Stimulated activated CD8-positive, alpha-beta memory T cell treated with anti-CD3 and anti-CD28 coated beads, Interleukin-12 subunit alpha, Interleukin-12 subunit beta, amount 100 ng/mL, for 24 hours (primary cell): ENCODE measurements around the gene CACNA2D1.

Source experiments
- DNase-seq: peaks from one replicate; pipeline ENCODE4 v3.0.0-alpha.2; 2020; ENCODE audit errors: extremely low read depth

Gene CACNA2D1

GRCh38 chr7:82343716-82344115, 99.9 kb downstream of the CACNA2D1 start:
- no peak for DNase-seq

DNA sequence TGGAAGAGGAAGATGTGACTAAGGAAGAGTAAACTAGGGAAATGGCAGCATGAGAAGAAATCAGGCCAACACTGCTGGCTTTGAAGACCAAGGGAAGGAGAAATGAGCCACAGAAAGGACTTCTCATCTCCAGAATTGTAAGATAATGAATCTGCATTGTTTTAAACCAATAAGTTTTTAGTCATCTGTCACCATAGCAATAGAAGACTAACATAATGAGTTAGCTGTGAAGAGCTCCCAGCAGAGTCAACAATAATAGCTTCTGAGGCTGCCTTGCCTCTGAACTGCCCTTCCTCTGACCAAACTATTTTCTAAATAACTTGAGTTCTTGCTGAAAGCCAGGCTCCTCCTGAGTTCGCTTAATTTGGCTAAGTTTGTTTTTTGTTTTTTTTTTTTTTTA, 103.6 kb downstream of the CACNA2D1 start:
- no peak for DNase-seq

DNA sequence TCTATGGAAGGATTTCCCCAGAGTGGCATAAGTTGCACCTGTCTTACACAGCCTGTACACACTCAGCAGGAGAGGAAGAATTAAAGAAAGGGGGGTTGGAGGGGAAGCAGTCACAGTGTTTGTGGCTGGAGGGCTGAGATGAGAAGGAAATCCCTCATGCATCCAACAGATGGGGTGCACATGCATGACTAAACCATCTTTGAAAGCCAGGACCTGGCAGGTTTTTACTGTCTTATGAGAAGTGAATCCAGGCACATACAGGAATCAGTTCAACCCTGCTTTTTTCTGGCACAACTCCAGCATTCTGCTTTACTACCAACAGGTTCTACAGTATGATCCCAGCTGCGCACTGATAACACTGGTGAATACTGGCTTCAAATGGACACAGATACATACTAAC, 107.7 kb downstream of the CACNA2D1 start:
- no peak for DNase-seq

GRCh38 chr7:82335001-82335400, 108.6 kb downstream of the CACNA2D1 start:
- DNase-seq = no peak

DNA sequence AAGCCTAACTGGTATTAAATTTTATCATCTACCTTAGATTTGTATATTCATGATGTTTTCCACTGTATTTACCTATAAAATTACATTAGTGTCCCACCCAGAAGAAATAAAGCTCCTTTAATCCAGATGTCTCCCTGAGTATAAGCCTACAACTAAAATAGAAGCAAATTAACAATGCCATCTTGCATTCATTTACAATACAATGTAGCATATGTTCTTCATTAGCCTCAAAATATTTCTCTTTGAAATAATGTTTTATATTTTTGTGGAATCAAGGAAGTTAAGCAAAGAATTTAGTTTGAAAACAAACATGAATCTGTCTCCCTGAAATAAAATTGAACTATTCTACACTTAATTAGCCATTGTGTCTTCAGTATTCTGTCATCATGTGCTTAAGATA, 112.3 kb downstream of the CACNA2D1 start:
- no peak for DNase-seq

DNA sequence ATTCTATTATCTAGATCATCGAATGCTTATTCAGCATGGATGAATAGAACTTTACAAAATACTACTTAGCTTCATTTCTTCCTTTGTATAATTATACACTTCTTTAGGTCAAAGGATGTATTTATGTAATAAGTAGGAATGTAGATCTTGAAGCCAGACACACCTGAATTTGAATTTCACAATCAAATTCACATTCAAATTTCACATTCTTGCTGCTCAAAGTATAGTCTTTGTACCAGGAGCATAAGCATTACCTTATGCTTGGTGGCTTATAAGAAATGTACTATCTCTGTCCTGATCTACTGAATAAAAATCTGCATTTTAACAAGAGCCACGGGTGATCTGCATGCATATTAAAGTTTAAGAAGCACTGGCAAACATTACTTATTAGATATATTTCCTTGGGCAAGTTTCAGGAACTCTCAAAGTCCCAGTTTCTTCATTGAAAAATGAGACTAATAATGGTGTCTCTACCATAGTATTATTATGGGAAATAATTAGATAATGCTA, 112.8 kb downstream of the CACNA2D1 start:
- DNase-seq = no peak

DNA sequence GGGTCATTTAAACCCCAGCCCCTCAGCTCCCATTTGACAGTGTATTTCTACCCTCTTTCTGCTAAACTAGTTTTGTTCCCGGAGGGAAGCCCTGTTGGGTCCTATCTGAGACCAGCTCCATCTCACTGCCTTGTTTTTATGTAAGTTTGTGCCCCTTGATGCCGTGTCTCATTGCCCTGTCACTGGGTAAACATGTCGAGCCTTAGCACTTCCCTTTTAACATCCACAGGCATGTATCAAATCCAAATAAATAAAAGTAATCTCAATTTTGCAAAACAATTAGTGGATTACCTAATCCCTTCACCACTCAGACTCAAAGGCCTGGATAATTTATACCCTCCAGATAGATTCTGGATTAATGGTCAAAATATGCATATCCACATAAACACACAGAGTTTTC, 115.7 kb downstream of the CACNA2D1 start:
- DNase-seq = no peak

DNA sequence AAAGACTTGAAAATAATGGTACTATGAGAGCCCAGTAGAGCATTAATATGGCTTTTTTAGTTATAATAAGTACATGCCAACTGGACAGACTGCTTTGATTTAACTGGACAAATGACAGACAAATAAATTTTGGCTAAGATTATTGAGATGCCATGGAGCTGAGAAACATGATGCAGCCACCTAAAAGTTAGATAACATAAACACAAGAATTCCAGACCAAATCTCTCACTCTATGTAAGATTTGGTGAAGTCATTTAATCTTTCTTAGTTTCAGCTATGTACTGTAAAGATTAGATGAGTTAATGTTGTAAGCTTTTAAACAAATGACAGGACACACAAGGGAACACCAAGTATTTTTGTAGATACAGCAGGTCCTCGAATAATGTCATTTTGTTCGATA, 118.2 kb downstream of the CACNA2D1 start:
- DNase-seq = no peak

- DNase-seq = no peak
Observed at GRCh38 chr7:82323806-82324205, 119.8 kb downstream of the CACNA2D1 start.

GRCh38 chr7:82319674-82320118, 123.9 kb downstream of the CACNA2D1 start:
- DNase-seq = no peak

DNA sequence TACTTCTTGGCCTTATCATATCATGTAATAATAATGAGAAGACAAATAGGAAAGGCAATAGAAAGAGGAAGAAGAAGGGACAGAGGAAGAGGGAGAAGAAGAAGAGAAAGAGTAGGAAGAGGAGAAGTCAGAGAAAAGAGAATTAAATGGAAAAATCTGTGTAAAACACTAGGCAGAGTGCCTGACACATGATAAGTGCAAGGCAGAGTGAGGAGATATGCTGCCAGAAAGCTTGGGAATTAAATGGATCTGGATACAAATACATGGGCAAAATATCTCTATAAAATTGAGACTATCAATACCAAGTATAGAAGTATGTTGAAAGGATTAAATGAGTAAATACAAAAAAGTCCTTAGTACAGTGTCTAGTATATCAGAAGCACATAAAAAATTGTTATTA, 124.8 kb downstream of the CACNA2D1 start:
- DNase-seq = no peak

GRCh38 chr7:82317760-82318159, 125.8 kb downstream of the CACNA2D1 start:
- no peak for DNase-seq

- no peak for DNase-seq
Observed at GRCh38 chr7:82317257-82317721, 126.3 kb downstream of the CACNA2D1 start.

- no peak for DNase-seq
Observed at GRCh38 chr7:82313269-82313668, 130.3 kb downstream of the CACNA2D1 start.

DNA sequence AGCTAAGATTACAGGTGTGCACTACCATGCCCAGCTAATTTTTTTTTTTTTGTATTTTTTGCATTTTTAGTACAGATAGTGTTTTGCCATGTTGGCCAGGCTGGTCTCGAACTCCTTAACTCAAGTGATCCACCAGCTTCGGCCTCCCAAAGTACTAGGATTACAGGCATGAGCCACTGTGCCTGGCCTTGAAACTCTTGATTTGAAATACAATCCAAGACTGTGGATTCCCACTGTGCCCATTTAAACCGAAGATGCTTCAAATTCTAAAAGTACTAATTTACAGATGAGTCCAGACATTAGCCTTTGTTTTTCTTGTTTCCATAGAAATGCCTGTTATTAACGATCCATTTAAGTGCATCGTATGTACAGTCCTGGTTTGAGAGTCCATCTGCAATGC, 130.9 kb downstream of the CACNA2D1 start:
- no peak for DNase-seq

GRCh38 chr7:82305347-82306005, 138.1 kb downstream of the CACNA2D1 start:
- DNase-seq = no peak

DNA sequence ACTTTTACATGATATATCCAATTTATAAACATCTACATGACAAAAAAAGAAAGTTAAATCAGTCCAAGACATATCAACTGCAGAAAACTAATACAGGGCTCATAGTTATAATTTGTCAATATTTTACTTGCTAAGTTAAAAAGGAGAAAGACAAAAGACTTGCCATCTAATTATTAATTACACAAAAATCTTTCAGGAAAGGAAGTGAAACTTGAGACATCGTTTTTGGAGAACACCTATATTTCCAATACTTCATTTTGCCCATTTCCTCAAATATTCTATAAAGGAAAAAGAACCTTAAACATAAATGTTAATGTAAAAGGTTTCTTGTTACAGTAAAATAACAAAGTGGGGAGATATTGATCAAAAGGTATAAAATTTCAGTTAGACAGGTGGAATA, 148.7 kb downstream of the CACNA2D1 start:
- DNase-seq = no peak

- no peak for DNase-seq
Observed at GRCh38 chr7:82294382-82294784, 149.2 kb downstream of the CACNA2D1 start.

DNA sequence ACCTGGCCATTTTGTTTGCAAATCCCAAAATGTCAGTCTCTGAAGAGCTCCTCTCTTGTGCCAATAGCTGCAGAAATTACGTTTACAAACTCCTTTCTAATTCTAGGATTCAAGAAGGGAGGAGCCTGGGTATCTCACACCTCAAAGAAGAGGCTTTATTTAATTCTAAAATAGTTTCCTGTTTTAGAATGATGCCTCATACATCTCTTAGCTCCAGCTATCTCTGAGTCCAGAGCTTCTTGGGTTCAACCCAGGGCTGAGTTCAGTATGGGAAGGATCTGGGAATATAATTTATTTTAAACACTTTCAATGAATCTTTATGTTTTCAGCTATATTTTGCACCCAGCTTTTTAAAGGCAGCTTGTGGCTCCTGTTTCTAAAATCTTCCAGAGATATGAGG, 150.1 kb downstream of the CACNA2D1 start:
- no peak for DNase-seq

DNA sequence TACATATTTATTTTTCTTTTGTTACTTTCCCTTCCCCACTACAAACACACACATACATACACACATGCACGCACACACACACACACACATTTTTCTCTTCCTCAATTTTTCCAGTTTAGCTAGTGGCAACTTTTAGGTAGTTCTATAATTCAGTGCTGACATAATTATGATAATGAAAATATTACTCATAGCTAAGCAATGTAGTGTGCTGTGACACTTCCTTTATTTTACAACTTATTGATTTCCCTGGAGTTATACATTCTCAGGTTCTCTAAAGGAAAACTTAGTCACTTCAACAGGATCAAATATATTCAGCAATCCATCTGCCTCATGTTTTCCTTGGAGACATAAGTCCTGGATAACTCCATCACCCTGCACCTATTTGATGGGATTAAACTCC, 151.6 kb downstream of the CACNA2D1 start:
- DNase-seq = no peak

DNA sequence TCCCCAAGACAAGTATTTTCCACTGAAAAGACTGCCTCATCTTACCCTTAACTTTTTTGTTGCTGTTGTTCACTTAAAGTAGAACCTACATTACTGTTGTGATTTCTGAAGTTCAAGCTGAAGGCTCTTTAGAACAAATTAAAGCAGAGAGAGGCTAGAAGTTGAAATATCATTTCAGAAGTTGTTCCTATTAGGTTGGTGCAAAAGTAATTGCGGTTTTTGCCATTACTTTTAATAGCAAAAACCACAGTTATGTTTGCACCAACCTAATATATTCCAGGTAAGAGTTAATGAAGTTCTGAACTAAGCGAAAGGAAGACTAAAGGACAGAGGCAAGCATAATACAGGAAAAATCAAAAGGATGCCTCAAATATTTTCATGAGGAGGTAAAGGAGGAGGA, 153.7 kb downstream of the CACNA2D1 start:
- DNase-seq = no peak

GRCh38 chr7:82289152-82289535, 154.4 kb downstream of the CACNA2D1 start:
- DNase-seq = no peak

DNA sequence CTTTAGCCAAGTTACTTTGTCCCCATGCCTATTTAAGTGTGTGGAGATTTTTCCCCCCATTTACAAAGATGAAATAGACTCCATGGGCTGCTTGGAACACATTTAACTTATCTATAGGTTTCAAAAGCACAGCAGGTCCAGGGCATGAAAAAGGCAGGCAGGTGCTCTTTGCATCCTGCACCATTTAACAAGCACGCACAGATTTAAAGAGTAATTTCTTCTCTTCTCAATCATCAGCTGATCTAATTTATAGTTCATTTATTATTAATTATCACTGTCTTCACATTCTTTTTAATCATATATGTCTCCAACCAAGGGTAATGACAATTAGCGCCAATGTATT, 156.8 kb downstream of the CACNA2D1 start:
- DNase-seq = no peak
